Liver (tissue), 9 donors: ENCODE measurements around the gene GCDH. TPM values are rescaled to one million over a fixed set of nuclear protein-coding genes. Genes with fewer than 3 reads are reported as not detected.

Experiments used
- DNase-seq: peaks from one replicate; pipeline ENCODE4 v3.0.0-alpha.2; 2017; ENCODE audit warnings: low spot score
- H3K27ac ChIP-seq, 2 donors: one replicate each; pipeline ENCODE4 v1.7.0; 2013; ENCODE audit warnings: inconsistent platforms in 2 of 2, low read length in 2 of 2, control low read depth in 1 of 2, low read depth in 1 of 2, mild to moderate bottlenecking in 1 of 2
- H3K27me3 ChIP-seq, 4 donors: one replicate each; pipeline versions ENCODE4 v1.6.1 to v1.7.0; 2013; ENCODE audit warnings: low read length in 3 of 4, inconsistent platforms in 1 of 4, mild to moderate bottlenecking in 1 of 4, moderate library complexity in 1 of 4; ENCODE audit not compliant: control insufficient read depth in 4 of 4, insufficient read depth in 4 of 4
- H3K36me3 ChIP-seq, 4 donors: one replicate each; pipeline versions ENCODE4 v1.6.1 to v1.7.0; 2013; ENCODE audit warnings: low read length in 3 of 4, mild to moderate bottlenecking in 3 of 4, low read depth in 1 of 4, moderate library complexity in 1 of 4; ENCODE audit not compliant: control insufficient read depth in 4 of 4, insufficient read depth in 3 of 4
- H3K4me1 ChIP-seq, 4 donors: one replicate each; pipeline versions ENCODE4 v1.6.1 to v1.7.0; 2013; ENCODE audit warnings: low read length in 3 of 4, mild to moderate bottlenecking in 3 of 4, moderate library complexity in 1 of 4; ENCODE audit not compliant: control insufficient read depth in 4 of 4, insufficient read depth in 4 of 4
- H3K4me3 ChIP-seq, 3 donors: one replicate each; pipeline versions ENCODE4 v1.6.1 to v1.7.0; 2013; ENCODE audit warnings: low read length in 3 of 3, control low read depth in 1 of 3, low read depth in 1 of 3, mild to moderate bottlenecking in 1 of 3
- H3K9ac ChIP-seq, 2 donors: one replicate each; pipeline ENCODE4 v1.7.0; 2013; ENCODE audit warnings: low read length in 2 of 2, mild to moderate bottlenecking in 2 of 2, moderate library complexity in 2 of 2, control low read depth in 1 of 2, low read depth in 1 of 2
- H3K9me3 ChIP-seq, 4 donors: one replicate each; pipeline versions ENCODE4 v1.6.1 to v1.7.0; 2013; ENCODE audit warnings: low read length in 3 of 4; ENCODE audit not compliant: control insufficient read depth in 4 of 4
- EGR1 ChIP-seq, 2 donors: IDR thresholded peaks; 2 replicates each; pipeline ENCODE4 v1.6.1; 2016 to 2018; ENCODE audit warnings: antibody characterized with exemption in 2 of 2, low read depth in 2 of 2
- FOXA1 ChIP-seq: IDR thresholded peaks from 2 replicates; pipeline ENCODE4 v1.6.1; 2016; ENCODE audit warnings: antibody characterized with exemption
- FOXA2 ChIP-seq: IDR thresholded peaks from 2 replicates; pipeline ENCODE4 v1.6.1; 2016; ENCODE audit warnings: antibody characterized with exemption
- GABPA ChIP-seq, 2 donors: IDR thresholded peaks in 1 of 2; conservative IDR thresholded peaks in 1 of 2; 2 replicates each; pipeline ENCODE4 v1.6.1; 2016; ENCODE audit warnings: antibody characterized with exemption in 2 of 2, mild to moderate bottlenecking in 1 of 2, moderate library complexity in 1 of 2
- HNF4A ChIP-seq, 2 donors: conservative IDR thresholded peaks; 2 replicates each; pipeline ENCODE4 v1.6.1; 2016; ENCODE audit warnings: antibody characterized with exemption in 2 of 2, mild to moderate bottlenecking in 2 of 2
- HNF4G ChIP-seq: IDR thresholded peaks from 2 replicates; pipeline ENCODE4 v1.6.1; 2016; ENCODE audit warnings: antibody characterized with exemption
- JUND ChIP-seq, 2 donors: IDR thresholded peaks; 2 replicates each; pipeline ENCODE4 v1.6.1; 2016; ENCODE audit warnings: antibody characterized with exemption in 2 of 2
- MAX ChIP-seq: IDR thresholded peaks from 2 replicates; pipeline ENCODE4 v1.6.1; 2016; ENCODE audit warnings: antibody characterized with exemption
- NR2F2 ChIP-seq: IDR thresholded peaks from 2 replicates; pipeline ENCODE4 v1.6.1; 2016; ENCODE audit warnings: antibody characterized with exemption
- RAD21 ChIP-seq, 2 donors: IDR thresholded peaks; 2 replicates each; pipeline ENCODE4 v1.6.1; 2016; ENCODE audit warnings: antibody characterized with exemption in 2 of 2, mild to moderate bottlenecking in 2 of 2
- RXRA ChIP-seq, 2 donors: IDR thresholded peaks; 2 replicates each; pipeline ENCODE4 v1.6.1; 2017 to 2018; ENCODE audit warnings: antibody characterized with exemption in 2 of 2, mild to moderate bottlenecking in 1 of 2
- SP1 ChIP-seq: IDR thresholded peaks from 2 replicates; pipeline ENCODE4 v1.6.1; 2018; ENCODE audit warnings: antibody characterized with exemption, mild to moderate bottlenecking
- TAF1 ChIP-seq: conservative IDR thresholded peaks from 2 replicates; pipeline ENCODE4 v1.6.1; 2016; ENCODE audit warnings: antibody characterized with exemption, mild to moderate bottlenecking
- YY1 ChIP-seq: IDR thresholded peaks from 2 replicates; pipeline ENCODE4 v1.6.1; 2016; ENCODE audit warnings: antibody characterized with exemption, mild to moderate bottlenecking
- WGBS: extraction: QIAGEN DNeasy Blood & Tissue Kit; methylation state at CpG from one replicate; pipeline ENCODE4 v1.1.7; 2013; 5-methylcytosine and 5-hydroxymethylcytosine counted together
- polyA plus RNA-seq, 2 donors: library from polyadenylated mRNA; stranded (reverse) in 1 of 2; unstranded in 1 of 2; fragments of 200-250 nt in 1 of 2; fragments of >200 nt in 1 of 2; fragmentation: Nextera tagmentation in 1 of 2; extraction: Ambion mirVana in 1 of 2; gene quantifications; one replicate each; pipeline versions ENCODE4 v1.2.1 to v1.2.3, GENCODE V29; 2013 to 2015
- total RNA-seq, 2 donors: library from RNA; depleted of rRNA; stranded (reverse); fragments of >200 nt; gene quantifications; one replicate each; pipeline ENCODE4 v1.2.3, GENCODE V29; 2014
- TF ChIP-seq, protein P1 (sequence below): IDR thresholded peaks from 2 replicates; pipeline ENCODE4 v1.6.1; 2016; ENCODE audit warnings: antibody characterized with exemption
- TF ChIP-seq, protein P2 (sequence below): IDR thresholded peaks from 2 replicates; pipeline ENCODE4 v1.6.1; 2016; ENCODE audit warnings: antibody characterized with exemption, mild to moderate bottlenecking
- TF ChIP-seq, protein P3 (sequence below): IDR thresholded peaks from 2 replicates; pipeline ENCODE4 v1.6.1; 2016; ENCODE audit warnings: antibody characterized with exemption
- TF ChIP-seq, protein P4 (sequence below): fragments of 150-350 bp; IDR thresholded peaks from 2 replicates; pipeline ENCODE4 v1.5.1; 2017; ENCODE audit warnings: improper control_type of control experiment, low read depth, low read length; ENCODE audit not compliant: missing input control
- donor health status: healthy.
- donor health status: healthy.
- donor health status: healthy.
- donor health status: healthy.
- donor health status: healthy.

The GCDH gene
- total and polyA plus RNA-seq, 4 donors = 65.8 to 118 (median 78.1) TPM

- H3K4me3 ChIP-seq = no peak overlapping the region
These were observed 4.3 kb upstream of the GCDH start for GRCh38 chr19:12886651-12886968.

More at GRCh38 chr19:12886651-12886968, 4.3 kb upstream of the GCDH start:
- no peak overlapping the region for H3K9ac ChIP-seq
- H3K4me1 ChIP-seq = peaks cover 4 to 17% (median 12%) of the 10 kb centered on the region in 4 donors
- peaks cover 5 to 21% (median 12%) of the 10 kb centered on the region in 4 donors for H3K9me3 ChIP-seq
- no peak for TF ChIP-seq HNF4A (conservative IDR thresholded peaks at IDR 0.05)
- TF ChIP-seq MAX = no peak
- no peak for TF ChIP-seq RXRA (IDR thresholded peaks at IDR 0.05)
- no peak for TF ChIP-seq RAD21 (IDR thresholded peaks at IDR 0.05)
- no peak for TF ChIP-seq NR2F2
- TF ChIP-seq, protein P1, sequence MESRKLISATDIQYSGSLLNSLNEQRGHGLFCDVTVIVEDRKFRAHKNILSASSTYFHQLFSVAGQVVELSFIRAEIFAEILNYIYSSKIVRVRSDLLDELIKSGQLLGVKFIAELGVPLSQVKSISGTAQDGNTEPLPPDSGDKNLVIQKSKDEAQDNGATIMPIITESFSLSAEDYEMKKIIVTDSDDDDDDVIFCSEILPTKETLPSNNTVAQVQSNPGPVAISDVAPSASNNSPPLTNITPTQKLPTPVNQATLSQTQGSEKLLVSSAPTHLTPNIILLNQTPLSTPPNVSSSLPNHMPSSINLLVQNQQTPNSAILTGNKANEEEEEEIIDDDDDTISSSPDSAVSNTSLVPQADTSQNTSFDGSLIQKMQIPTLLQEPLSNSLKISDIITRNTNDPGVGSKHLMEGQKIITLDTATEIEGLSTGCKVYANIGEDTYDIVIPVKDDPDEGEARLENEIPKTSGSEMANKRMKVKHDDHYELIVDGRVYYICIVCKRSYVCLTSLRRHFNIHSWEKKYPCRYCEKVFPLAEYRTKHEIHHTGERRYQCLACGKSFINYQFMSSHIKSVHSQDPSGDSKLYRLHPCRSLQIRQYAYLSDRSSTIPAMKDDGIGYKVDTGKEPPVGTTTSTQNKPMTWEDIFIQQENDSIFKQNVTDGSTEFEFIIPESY = no peak
- TF ChIP-seq, protein P2, sequence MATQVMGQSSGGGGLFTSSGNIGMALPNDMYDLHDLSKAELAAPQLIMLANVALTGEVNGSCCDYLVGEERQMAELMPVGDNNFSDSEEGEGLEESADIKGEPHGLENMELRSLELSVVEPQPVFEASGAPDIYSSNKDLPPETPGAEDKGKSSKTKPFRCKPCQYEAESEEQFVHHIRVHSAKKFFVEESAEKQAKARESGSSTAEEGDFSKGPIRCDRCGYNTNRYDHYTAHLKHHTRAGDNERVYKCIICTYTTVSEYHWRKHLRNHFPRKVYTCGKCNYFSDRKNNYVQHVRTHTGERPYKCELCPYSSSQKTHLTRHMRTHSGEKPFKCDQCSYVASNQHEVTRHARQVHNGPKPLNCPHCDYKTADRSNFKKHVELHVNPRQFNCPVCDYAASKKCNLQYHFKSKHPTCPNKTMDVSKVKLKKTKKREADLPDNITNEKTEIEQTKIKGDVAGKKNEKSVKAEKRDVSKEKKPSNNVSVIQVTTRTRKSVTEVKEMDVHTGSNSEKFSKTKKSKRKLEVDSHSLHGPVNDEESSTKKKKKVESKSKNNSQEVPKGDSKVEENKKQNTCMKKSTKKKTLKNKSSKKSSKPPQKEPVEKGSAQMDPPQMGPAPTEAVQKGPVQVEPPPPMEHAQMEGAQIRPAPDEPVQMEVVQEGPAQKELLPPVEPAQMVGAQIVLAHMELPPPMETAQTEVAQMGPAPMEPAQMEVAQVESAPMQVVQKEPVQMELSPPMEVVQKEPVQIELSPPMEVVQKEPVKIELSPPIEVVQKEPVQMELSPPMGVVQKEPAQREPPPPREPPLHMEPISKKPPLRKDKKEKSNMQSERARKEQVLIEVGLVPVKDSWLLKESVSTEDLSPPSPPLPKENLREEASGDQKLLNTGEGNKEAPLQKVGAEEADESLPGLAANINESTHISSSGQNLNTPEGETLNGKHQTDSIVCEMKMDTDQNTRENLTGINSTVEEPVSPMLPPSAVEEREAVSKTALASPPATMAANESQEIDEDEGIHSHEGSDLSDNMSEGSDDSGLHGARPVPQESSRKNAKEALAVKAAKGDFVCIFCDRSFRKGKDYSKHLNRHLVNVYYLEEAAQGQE = no peak
- TF ChIP-seq, protein P3, sequence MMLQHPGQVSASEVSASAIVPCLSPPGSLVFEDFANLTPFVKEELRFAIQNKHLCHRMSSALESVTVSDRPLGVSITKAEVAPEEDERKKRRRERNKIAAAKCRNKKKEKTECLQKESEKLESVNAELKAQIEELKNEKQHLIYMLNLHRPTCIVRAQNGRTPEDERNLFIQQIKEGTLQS = no peak
- no peak for TF ChIP-seq TAF1
- TF ChIP-seq, protein P4, sequence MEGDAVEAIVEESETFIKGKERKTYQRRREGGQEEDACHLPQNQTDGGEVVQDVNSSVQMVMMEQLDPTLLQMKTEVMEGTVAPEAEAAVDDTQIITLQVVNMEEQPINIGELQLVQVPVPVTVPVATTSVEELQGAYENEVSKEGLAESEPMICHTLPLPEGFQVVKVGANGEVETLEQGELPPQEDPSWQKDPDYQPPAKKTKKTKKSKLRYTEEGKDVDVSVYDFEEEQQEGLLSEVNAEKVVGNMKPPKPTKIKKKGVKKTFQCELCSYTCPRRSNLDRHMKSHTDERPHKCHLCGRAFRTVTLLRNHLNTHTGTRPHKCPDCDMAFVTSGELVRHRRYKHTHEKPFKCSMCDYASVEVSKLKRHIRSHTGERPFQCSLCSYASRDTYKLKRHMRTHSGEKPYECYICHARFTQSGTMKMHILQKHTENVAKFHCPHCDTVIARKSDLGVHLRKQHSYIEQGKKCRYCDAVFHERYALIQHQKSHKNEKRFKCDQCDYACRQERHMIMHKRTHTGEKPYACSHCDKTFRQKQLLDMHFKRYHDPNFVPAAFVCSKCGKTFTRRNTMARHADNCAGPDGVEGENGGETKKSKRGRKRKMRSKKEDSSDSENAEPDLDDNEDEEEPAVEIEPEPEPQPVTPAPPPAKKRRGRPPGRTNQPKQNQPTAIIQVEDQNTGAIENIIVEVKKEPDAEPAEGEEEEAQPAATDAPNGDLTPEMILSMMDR = no peak
- TF ChIP-seq HNF4G = no peak
- TF ChIP-seq FOXA1 = no peak
- no peak for TF ChIP-seq FOXA2
- TF ChIP-seq GABPA (IDR thresholded peaks at IDR 0.05 in 1 of 2, conservative IDR thresholded peaks at IDR 0.05 in 1 of 2) = no peak
- no peak for TF ChIP-seq YY1
- TF ChIP-seq JUND (IDR thresholded peaks at IDR 0.05) = no peak
- no peak for TF ChIP-seq EGR1 (IDR thresholded peaks at IDR 0.05; ENCODE audit: low read depth in 2 of 2)
- no peak for TF ChIP-seq SP1
- WGBS = 77% methylated on average over 5 of the region's 5 CpGs
- peaks cover 0 to 6% (median 0%) of the 10 kb centered on the region in 4 donors for H3K27me3 ChIP-seq
- H3K36me3 ChIP-seq = no peaks in the 10 kb centered on the region
- no peak for DNase-seq
- no peak overlapping the region for H3K27ac ChIP-seq
